ENCODE data around the gene GFER.

DNA sequence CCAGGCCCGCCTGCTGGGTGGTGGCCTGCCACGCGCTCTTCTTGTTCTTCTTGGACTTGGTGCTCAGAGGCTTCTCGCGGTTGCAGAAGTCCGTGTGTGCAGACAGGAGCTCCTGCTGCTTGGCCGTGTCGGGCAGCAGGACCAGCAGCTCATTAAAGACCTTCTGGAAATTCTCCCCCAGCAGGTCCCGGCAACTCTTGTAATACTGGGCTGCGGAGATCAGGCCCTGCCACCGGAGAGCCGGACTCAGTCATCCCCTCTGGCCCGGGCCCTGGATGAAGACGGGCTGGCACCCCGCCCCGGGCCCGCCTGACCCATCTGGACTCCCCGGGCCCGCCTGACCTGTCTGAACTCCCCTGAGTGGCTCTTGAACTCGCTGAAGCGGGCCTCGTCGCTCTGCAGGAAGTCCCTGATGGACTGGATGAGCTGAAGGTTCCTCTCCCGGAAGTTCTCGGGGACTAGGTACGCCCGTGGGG, 14.4 kb downstream of the GFER start:
- TF ChIP-seq POLR2A (IDR thresholded peaks at IDR 0.05; ENCODE audit: low read depth, low read length) (no peak), POLR2AphosphoS5 (IDR thresholded peaks at IDR 0.05; ENCODE audit: low read depth, low read length) (no peak), TAF1 (IDR thresholded peaks at IDR 0.05; ENCODE audit: low read depth, low read length) (no peak), POU2F2 (IDR thresholded peaks at IDR 0.05; ENCODE audit: low read depth, low read length) (no peak), SPI1 (IDR thresholded peaks at IDR 0.05; ENCODE audit: low read depth, low read length) (no peak), PAX5 (IDR thresholded peaks at IDR 0.05; ENCODE audit: insufficient read depth, low read length, severe bottlenecking) (no peak)
